H1 (cell line): ENCODE measurements around the gene PTPN3. TPM values are rescaled to one million over a fixed set of nuclear protein-coding genes. Genes with fewer than 3 reads are reported as not detected.

Experiments
- CTCF ChIA-PET: fragments of 300-600 bp; sonication (Branson Sonifier 250); formaldehyde crosslinking; loops from one replicate; lab custom pipeline; 2021; ENCODE audit not compliant: partially characterized antibody; lab: Charles Lee
- POLR2A ChIA-PET: fragments of 300-600 bp; sonication (Branson Sonifier 250); formaldehyde crosslinking; loops from one replicate; lab custom pipeline; 2021; ENCODE audit warnings: inconsistent platforms; ENCODE audit not compliant: partially characterized antibody; lab: Charles Lee
- DNase-seq, 2 experiments: peaks; one replicate each; pipeline versions ENCODE4 v3.0.0 to v3.0.0-alpha.2; 2010 to 2022; ENCODE audit warnings: low spot score in 2 of 2, low read depth in 1 of 2, mixed read lengths in 1 of 2
- FAIRE-seq: peaks from 2 replicates; lab custom pipeline; 2011; peaks lifted over from hg19 to GRCh38; lab: Jason Lieb, UNC
- H2AFZ ChIP-seq: 2 replicates; pipeline ENCODE4 v1.8.1; 2012; ENCODE audit warnings: low read length, inconsistent platforms
- H2AK5ac ChIP-seq: 2 replicates; pipeline ENCODE4 v1.6.1; 2013; ENCODE audit warnings: low read depth, low read length
- H2BK120ac ChIP-seq: replicated peaks from 2 replicates; pipeline ENCODE3; 2013; ENCODE audit warnings: low read depth, low read length, inconsistent platforms
- H2BK12ac ChIP-seq: 2 replicates; pipeline ENCODE4 v1.6.1; 2013; ENCODE audit warnings: low read depth, low read length
- H2BK15ac ChIP-seq: 2 replicates; pipeline ENCODE4 v1.6.1; 2013; ENCODE audit warnings: low read length
- H2BK20ac ChIP-seq: 2 replicates; pipeline ENCODE4 v1.6.1; 2013; ENCODE audit warnings: low read length
- H2BK5ac ChIP-seq: 2 replicates; pipeline ENCODE4 v1.6.1; 2013; ENCODE audit warnings: low read depth, low read length
- H3K14ac ChIP-seq: 2 replicates; pipeline ENCODE4 v1.6.1; 2013; ENCODE audit warnings: inconsistent platforms; ENCODE audit not compliant: insufficient read length
- H3K18ac ChIP-seq: 2 replicates; pipeline ENCODE4 v1.6.1; 2013; ENCODE audit warnings: low read length; ENCODE audit errors: extremely low read depth
- H3K23ac ChIP-seq: 2 replicates; pipeline ENCODE4 v1.6.1; 2013; ENCODE audit warnings: inconsistent platforms; ENCODE audit not compliant: insufficient read length
- H3K23me2 ChIP-seq: 2 replicates; pipeline ENCODE4 v1.6.1; 2013; ENCODE audit warnings: low read depth, low read length
- H3K27ac ChIP-seq: 2 replicates; pipeline ENCODE4 v1.6.1; 2011; ENCODE audit warnings: low read depth, low read length, inconsistent platforms
- H3K27me3 ChIP-seq, 4 experiments: replicated peaks in 1 of 4; 1 replicate in 1 of 4; 2 replicates in 3 of 4; pipeline versions ENCODE4 v1.6.1 to v1.8.1; 2011 to 2013; ENCODE audit warnings: low read length in 3 of 4, mild to moderate bottlenecking in 3 of 4, inconsistent platforms in 2 of 4, mixed read lengths in 2 of 4, moderate library complexity in 1 of 4; ENCODE audit not compliant: control insufficient read depth in 3 of 4, insufficient read depth in 3 of 4; ENCODE audit errors: extremely low read depth in 1 of 4
- H3K36me3 ChIP-seq, 4 experiments: 2 replicates each; pipeline versions ENCODE4 v1.6.1 to v1.8.1; 2011 to 2013; ENCODE audit warnings: mild to moderate bottlenecking in 4 of 4, low read length in 3 of 4, moderate library complexity in 2 of 4, control low read depth in 1 of 4, inconsistent platforms in 1 of 4; ENCODE audit not compliant: insufficient read depth in 4 of 4, control insufficient read depth in 2 of 4
- H3K4ac ChIP-seq: replicated peaks from 2 replicates; pipeline ENCODE3; 2013; ENCODE audit warnings: low read length, low read depth, mixed read lengths, inconsistent platforms; ENCODE audit not compliant: insufficient read length
- H3K4me1 ChIP-seq, 4 experiments: replicated peaks in 1 of 4; 1 replicate in 1 of 4; 2 replicates in 3 of 4; pipeline versions ENCODE4 v1.6.1 to v1.8.1; 2011 to 2013; ENCODE audit warnings: low read length in 3 of 4, inconsistent platforms in 2 of 4, mixed read lengths in 1 of 4; ENCODE audit not compliant: insufficient read depth in 4 of 4, control insufficient read depth in 3 of 4
- H3K4me2 ChIP-seq, 2 experiments: 2 replicates each; pipeline versions ENCODE4 v1.6.1 to v1.8.1; 2011 to 2013; ENCODE audit warnings: low read depth in 2 of 2, low read length in 2 of 2, control low read depth in 1 of 2, inconsistent platforms in 1 of 2, mild to moderate bottlenecking in 1 of 2; ENCODE audit not compliant: insufficient read depth in 1 of 2
- H3K4me3 ChIP-seq, 4 experiments: fragments of 200-600, 300-600 bp in 1 of 4; sonication (generic), shearing (Covaris generic), sonication (Bioruptor Twin) in 1 of 4; 2 replicates each; pipeline versions ENCODE4 v1.5.1 to v1.8.1; 2011 to 2016; ENCODE audit warnings: low read length in 4 of 4, low read depth in 3 of 4, control low read depth in 2 of 4, inconsistent platforms in 2 of 4, mild to moderate bottlenecking in 2 of 4, mixed read lengths in 1 of 4, moderate library complexity in 1 of 4; ENCODE audit not compliant: insufficient read depth in 2 of 4; ENCODE audit errors: extremely low read depth in 1 of 4
- H3K56ac ChIP-seq: replicated peaks from 2 replicates; pipeline ENCODE3; 2013; ENCODE audit warnings: low read depth, mild to moderate bottlenecking, mixed read lengths, low read length, inconsistent platforms; ENCODE audit not compliant: insufficient read length
- H3K79me1 ChIP-seq: 2 replicates; pipeline ENCODE4 v1.6.1; 2013; ENCODE audit warnings: low read depth, low read length, control low read depth
- H3K79me2 ChIP-seq, 2 experiments: 2 replicates each; pipeline versions ENCODE4 v1.6.1 to v1.8.1; 2012 to 2013; ENCODE audit warnings: low read length in 2 of 2, mild to moderate bottlenecking in 2 of 2, inconsistent platforms in 1 of 2; ENCODE audit not compliant: insufficient read depth in 2 of 2, control insufficient read depth in 1 of 2
- H3K9ac ChIP-seq, 4 experiments: replicated peaks in 1 of 4; 1 replicate in 1 of 4; 2 replicates in 3 of 4; pipeline versions ENCODE4 v1.6.1 to v1.8.1; 2011 to 2013; ENCODE audit warnings: low read depth in 3 of 4, low read length in 3 of 4, control low read depth in 2 of 4, mild to moderate bottlenecking in 2 of 4, moderate library complexity in 2 of 4, inconsistent platforms in 1 of 4; ENCODE audit errors: extremely low read depth in 1 of 4
- H3K9me3 ChIP-seq, 2 experiments: 2 replicates each; pipeline versions ENCODE4 v1.6.1 to v1.8.1; 2012 to 2013; ENCODE audit warnings: mild to moderate bottlenecking in 2 of 2, moderate library complexity in 2 of 2, control low read depth in 1 of 2, inconsistent platforms in 1 of 2, low read depth in 1 of 2, low read length in 1 of 2, mixed read lengths in 1 of 2; ENCODE audit not compliant: insufficient read depth in 2 of 2
- H4K20me1 ChIP-seq, 2 experiments: replicated peaks in 1 of 2; 2 replicates each; pipeline versions ENCODE3 to v1.8.1; 2011 to 2013; ENCODE audit warnings: inconsistent platforms in 2 of 2, low read length in 2 of 2, mild to moderate bottlenecking in 1 of 2; ENCODE audit not compliant: insufficient read depth in 2 of 2, control insufficient read depth in 1 of 2
- H4K5ac ChIP-seq: 2 replicates; pipeline ENCODE4 v1.6.1; 2013; ENCODE audit warnings: low read length, low read depth, mixed read lengths, inconsistent platforms; ENCODE audit not compliant: insufficient read length
- H4K8ac ChIP-seq: 2 replicates; pipeline ENCODE4 v1.8.0; 2013; ENCODE audit warnings: mild to moderate bottlenecking, moderate library complexity, low read length, inconsistent platforms; ENCODE audit not compliant: insufficient read depth; ENCODE audit errors: extremely low read depth
- H4K91ac ChIP-seq: replicated peaks from 2 replicates; pipeline ENCODE3; 2013; ENCODE audit warnings: low read length, mixed read lengths, inconsistent platforms; ENCODE audit not compliant: insufficient read length
- BACH1 ChIP-seq: IDR thresholded peaks from 2 replicates; pipeline ENCODE4 v1.6.1; 2012; ENCODE audit warnings: low read length, improper control_type of control experiment
- BRCA1 ChIP-seq: IDR thresholded peaks from 2 replicates; pipeline ENCODE4 v1.6.1; 2012; ENCODE audit warnings: low read depth, low read length, improper control_type of control experiment
- CHD1 ChIP-seq: IDR thresholded peaks from 2 replicates; pipeline ENCODE4 v1.6.1; 2012; ENCODE audit warnings: low read depth, low read length, improper control_type of control experiment
- CHD2 ChIP-seq: IDR thresholded peaks from 2 replicates; pipeline ENCODE4 v1.6.1; 2012; ENCODE audit warnings: low read length, improper control_type of control experiment
- KDM5A ChIP-seq: fragments of 200-600 bp; IDR thresholded peaks from 2 replicates; pipeline ENCODE4 v1.7.1; 2012; ENCODE audit warnings: mild to moderate bottlenecking, low read length, inconsistent platforms, mixed read lengths
- POLR2A ChIP-seq, 2 experiments: IDR thresholded peaks; 1 replicate in 1 of 2; 2 replicates in 1 of 2; pipeline ENCODE4 v1.6.1; 2011; ENCODE audit warnings: low read depth in 2 of 2, low read length in 2 of 2, mild to moderate bottlenecking in 2 of 2; ENCODE audit errors: control extremely low read depth in 1 of 2
- RNF2 ChIP-seq: fragments of 200-900, 300-1000 bp; sonication (generic); IDR thresholded peaks from 2 replicates; pipeline ENCODE4 v1.7.1; 2016; ENCODE audit warnings: borderline replicate concordance, low read depth, mild to moderate bottlenecking, antibody characterized with exemption, low read length; ENCODE audit not compliant: poor library complexity, severe bottlenecking; ENCODE audit errors: missing control alignments
- SAP30 ChIP-seq: fragments of 300-600 bp; sonication (generic); IDR thresholded peaks from 2 replicates; pipeline ENCODE4 v1.7.1; 2012; ENCODE audit warnings: low read length, moderate library complexity, mild to moderate bottlenecking, inconsistent platforms; ENCODE audit not compliant: insufficient read depth, insufficient replicate concordance
- TBP ChIP-seq: IDR thresholded peaks from 2 replicates; pipeline ENCODE4 v1.6.1; 2011; ENCODE audit warnings: low read depth, low read length, improper control_type of control experiment
- WGBS, 2 experiments: shearing (Covaris generic) in 1 of 2; methylation state at CpG; one replicate each; pipeline versions ENCODE4 v1.1.6 to v1.1.7; 2013 to 2015; ENCODE audit warnings: low lambda C conversion rate in 2 of 2, mixed read lengths in 2 of 2, inconsistent platforms in 1 of 2, low coverage in 1 of 2, missing lambda C conversion rate in 1 of 2; ENCODE audit not compliant: insufficient replicate concordance in 2 of 2, insufficient coverage in 1 of 2, insufficient read length in 1 of 2; ENCODE audit errors: extremely low coverage in 1 of 2, missing lambda C conversion rate in 1 of 2; 5-methylcytosine and 5-hydroxymethylcytosine counted together
- polyA plus RNA-seq, 7 experiments: library from polyadenylated mRNA; depleted of rRNA in 3 of 7; stranded (reverse) in 5 of 7; unstranded in 2 of 7; fragments of >200 nt in 5 of 7; fragments of 200-250 nt in 2 of 7; gene quantifications; 1 replicate in 5 of 7; 2 replicates in 1 of 7; 4 replicates in 1 of 7; pipeline versions ENCODE4 v1.2.1 to v1.2.3, GENCODE V29; 2011 to 2013; ENCODE audit warnings: missing spikeins in 2 of 7, mixed read lengths in 2 of 7
- total RNA-seq: library from RNA; stranded (reverse); fragmentation: NEBNext Ultra II Directional; extraction: Animal tissue kit (Norgen Biotek cat#: 25700); gene quantifications from 2 replicates; pipeline ENCODE4 v1.2.1, GENCODE V29; 2021
- TF ChIP-seq, protein P1 (sequence below): IDR thresholded peaks from 2 replicates; pipeline ENCODE4 v1.6.1; 2012; ENCODE audit warnings: inconsistent platforms
- TF ChIP-seq, protein P2 (sequence below): IDR thresholded peaks from 2 replicates; pipeline ENCODE4 v1.6.1; 2012; ENCODE audit warnings: low read length, inconsistent platforms

PTPN3 gene
- total and polyA plus RNA-seq, 2 of the 8 experiments (the other 6 are each of a cell fraction or from before 2014, with no cell fraction given): 2.9 to 3.7 TPM

DNA sequence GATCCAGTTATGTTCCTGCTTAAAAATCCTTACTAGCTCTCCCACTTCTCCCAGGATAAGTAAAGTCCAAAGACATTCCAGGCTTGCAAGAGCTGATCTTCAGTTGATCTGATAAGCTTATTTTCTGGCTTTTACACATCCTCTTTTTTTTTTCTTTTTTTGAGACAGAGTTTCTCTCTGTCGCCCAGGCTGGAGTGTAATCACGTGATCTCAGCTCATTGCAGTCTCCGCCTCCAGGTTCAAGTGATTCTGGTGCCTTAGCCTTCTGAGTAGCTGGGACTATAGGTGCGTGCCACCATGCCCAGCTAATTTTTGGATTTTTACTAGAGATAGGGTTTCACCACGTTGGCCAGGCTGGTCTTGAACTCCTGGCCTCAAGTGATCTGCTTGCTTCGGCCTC, 37.3 kb upstream of the PTPN3 start:
- Histone ChIP-seq H3K4me1 (no peaks in the 10 kb centered on the region), H2AK5ac (no peak overlapping the region), H3K9me3 (peaks cover 0 to 3% of the 10 kb centered on the region in 2 experiments; a peak in 1 of 4 replicates), H2BK15ac (no peak overlapping the region), H3K4me3 (no peak overlapping the region), H3K4me2 (no peak overlapping the region), H3K23me2 (no peaks in the 10 kb centered on the region), H2BK5ac (no peak overlapping the region), H2AFZ (no peak overlapping the region), H4K8ac (no peak overlapping the region), H3K27me3 (no peaks in the 10 kb centered on the region; a peak in 2 of 7 replicates), H3K14ac (no peak overlapping the region), H3K18ac (no peak overlapping the region), H3K9ac (no peak overlapping the region), H2BK120ac (no peak overlapping the region), H3K56ac (no peak overlapping the region), H3K79me2 (no peaks in the 10 kb centered on the region), H2BK12ac (no peak overlapping the region), H3K79me1 (no peaks in the 10 kb centered on the region), H3K27ac (no peak overlapping the region), H4K20me1 (no peaks in the 10 kb centered on the region), H4K91ac (no peak overlapping the region), H3K36me3 (no peaks in the 10 kb centered on the region), H3K4ac (no peak overlapping the region), H2BK20ac (no peak overlapping the region), H3K23ac (no peak overlapping the region), H4K5ac (no peak overlapping the region)
- CTCF ChIA-PET: interaction anchor here (0.6 to 1.1 kb wide), 3 partner anchors 18 to 178 kb away, joined by 3 to 4 read pairs (median 4); no protein-coding TSS in a partner anchor
- 86% methylated on average over 6 of the region's 6 CpGs; no CpG with 5 or more reads in 1 of the 2 experiments for WGBS, 2 experiments
- no peak for TF ChIP-seq BACH1
- TF ChIP-seq, protein P1, sequence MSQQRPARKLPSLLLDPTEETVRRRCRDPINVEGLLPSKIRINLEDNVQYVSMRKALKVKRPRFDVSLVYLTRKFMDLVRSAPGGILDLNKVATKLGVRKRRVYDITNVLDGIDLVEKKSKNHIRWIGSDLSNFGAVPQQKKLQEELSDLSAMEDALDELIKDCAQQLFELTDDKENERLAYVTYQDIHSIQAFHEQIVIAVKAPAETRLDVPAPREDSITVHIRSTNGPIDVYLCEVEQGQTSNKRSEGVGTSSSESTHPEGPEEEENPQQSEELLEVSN: no peak
- TF ChIP-seq, protein P2, sequence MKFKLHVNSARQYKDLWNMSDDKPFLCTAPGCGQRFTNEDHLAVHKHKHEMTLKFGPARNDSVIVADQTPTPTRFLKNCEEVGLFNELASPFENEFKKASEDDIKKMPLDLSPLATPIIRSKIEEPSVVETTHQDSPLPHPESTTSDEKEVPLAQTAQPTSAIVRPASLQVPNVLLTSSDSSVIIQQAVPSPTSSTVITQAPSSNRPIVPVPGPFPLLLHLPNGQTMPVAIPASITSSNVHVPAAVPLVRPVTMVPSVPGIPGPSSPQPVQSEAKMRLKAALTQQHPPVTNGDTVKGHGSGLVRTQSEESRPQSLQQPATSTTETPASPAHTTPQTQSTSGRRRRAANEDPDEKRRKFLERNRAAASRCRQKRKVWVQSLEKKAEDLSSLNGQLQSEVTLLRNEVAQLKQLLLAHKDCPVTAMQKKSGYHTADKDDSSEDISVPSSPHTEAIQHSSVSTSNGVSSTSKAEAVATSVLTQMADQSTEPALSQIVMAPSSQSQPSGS: no peak
- TF ChIP-seq BRCA1: no peak
- no peak for TF ChIP-seq TBP
- no peak for TF ChIP-seq RNF2
- TF ChIP-seq SAP30: no peak
- TF ChIP-seq CHD2: no peak
- no peak for TF ChIP-seq POLR2A (IDR thresholded peaks at IDR 0.05; ENCODE audit: control extremely low read depth in 1 of 2, low read depth in 2 of 2, low read length in 2 of 2)
- TF ChIP-seq KDM5A: no peak
- TF ChIP-seq CHD1: no peak
- DNase-seq (no peak), FAIRE-seq (no peak)
- POLR2A ChIA-PET: no interaction called here
